PC-3 (cell line): ENCODE measurements around the gene BUD13.

Source experiments
- CTCF ChIP-seq: fragments of 300-600 bp; sonication (generic); conservative IDR thresholded peaks from 2 replicates; pipeline ENCODE4 v1.5.1; 2017; ENCODE audit warnings: antibody characterized with exemption, low read depth, mild to moderate bottlenecking, low read length
- EZH2 ChIP-seq: fragments of 300-600 bp; sonication (generic); IDR thresholded peaks from one replicate; pipeline ENCODE4 v1.6.1; 2017; ENCODE audit warnings: antibody characterized with exemption, mild to moderate bottlenecking, low read length; ENCODE audit not compliant: unreplicated experiment
- EZH2phosphoT487 ChIP-seq: fragments of 300-600 bp; sonication (generic); IDR thresholded peaks from 2 replicates; pipeline ENCODE4 v1.6.1; 2018; ENCODE audit warnings: mild to moderate bottlenecking, antibody characterized with exemption, low read length, borderline replicate concordance

GRCh38 chr11:116730601-116731000 lies 42.2 kb downstream of the BUD13 start:
- TF ChIP-seq CTCF (no peak), EZH2 (no peak), EZH2phosphoT487 (no peak)
